PFSK-1 (cell line): ENCODE results near the gene FAM171A2.

ENCODE experiments used
- FOXP2 ChIP-seq: optimal IDR thresholded peaks from 2 replicates; pipeline ENCODE3; 2011; ENCODE audit warnings: borderline replicate concordance, control low read depth, inconsistent platforms; ENCODE audit not compliant: insufficient read depth; ENCODE audit errors: extremely low read length, extremely low read depth
- REST ChIP-seq, 2 experiments: IDR thresholded peaks; 2 replicates each; pipeline versions ENCODE4 v1.6.1 to v1.8.0; 2011 to 2012; ENCODE audit warnings: low read depth in 2 of 2, low read length in 2 of 2, control low read depth in 1 of 2, inconsistent platforms in 1 of 2, mild to moderate bottlenecking in 1 of 2, moderate library complexity in 1 of 2; ENCODE audit not compliant: insufficient read depth in 1 of 2

GRCh38 chr17:44400226-44400847 lies 36.7 kb upstream of the FAM171A2 start:
- TF ChIP-seq FOXP2 (no peak), REST (IDR thresholded peaks at IDR 0.05; ENCODE audit: insufficient read depth in 1 of 2, low read depth in 2 of 2, low read length in 2 of 2) (no peak)
